ENCODE measurements around the gene LRRTM2.

Gene LRRTM2

DNA sequence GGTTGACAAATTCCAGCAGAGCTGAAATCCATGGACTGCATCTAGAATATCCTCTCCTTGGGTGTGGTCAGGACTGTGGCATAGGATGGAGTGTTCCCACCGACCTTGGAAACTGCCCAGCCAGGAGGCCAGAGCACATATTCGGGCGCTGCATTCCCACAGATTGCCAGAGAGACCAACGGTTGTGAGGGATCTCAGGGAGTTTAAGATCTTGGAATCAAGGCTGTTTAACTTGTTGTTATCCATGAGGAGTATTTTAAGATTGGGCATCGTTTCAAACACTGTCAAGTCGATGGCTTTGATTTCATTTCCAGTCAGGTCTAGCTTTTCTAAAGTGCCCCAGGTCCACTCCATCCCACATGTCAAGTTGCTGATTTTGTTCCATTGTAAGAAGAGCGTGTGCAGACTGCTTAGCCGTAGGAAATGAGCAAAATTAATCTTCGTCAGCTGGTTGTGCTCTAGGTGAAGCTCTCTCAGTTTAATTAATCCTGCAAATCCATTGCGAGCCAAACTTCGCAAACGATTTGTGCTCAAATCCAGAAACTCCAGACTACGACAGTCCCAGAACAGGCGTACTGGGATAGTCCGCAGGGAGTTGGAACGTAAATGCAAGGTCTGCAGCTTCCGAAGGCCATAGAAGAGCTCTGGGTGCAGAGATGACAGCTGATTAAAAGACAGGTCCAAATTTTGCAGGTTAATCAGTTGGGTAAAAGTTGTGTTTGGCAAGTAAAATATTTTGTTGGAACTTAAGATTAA, 1.5 kb downstream of the LRRTM2 start:
- DNase-seq (ENCODE audit: low read depth) = no peak
- H3K4me3 ChIP-seq (ENCODE audit: low read length) = no peak overlapping the region
- TF ChIP-seq, protein P1, sequence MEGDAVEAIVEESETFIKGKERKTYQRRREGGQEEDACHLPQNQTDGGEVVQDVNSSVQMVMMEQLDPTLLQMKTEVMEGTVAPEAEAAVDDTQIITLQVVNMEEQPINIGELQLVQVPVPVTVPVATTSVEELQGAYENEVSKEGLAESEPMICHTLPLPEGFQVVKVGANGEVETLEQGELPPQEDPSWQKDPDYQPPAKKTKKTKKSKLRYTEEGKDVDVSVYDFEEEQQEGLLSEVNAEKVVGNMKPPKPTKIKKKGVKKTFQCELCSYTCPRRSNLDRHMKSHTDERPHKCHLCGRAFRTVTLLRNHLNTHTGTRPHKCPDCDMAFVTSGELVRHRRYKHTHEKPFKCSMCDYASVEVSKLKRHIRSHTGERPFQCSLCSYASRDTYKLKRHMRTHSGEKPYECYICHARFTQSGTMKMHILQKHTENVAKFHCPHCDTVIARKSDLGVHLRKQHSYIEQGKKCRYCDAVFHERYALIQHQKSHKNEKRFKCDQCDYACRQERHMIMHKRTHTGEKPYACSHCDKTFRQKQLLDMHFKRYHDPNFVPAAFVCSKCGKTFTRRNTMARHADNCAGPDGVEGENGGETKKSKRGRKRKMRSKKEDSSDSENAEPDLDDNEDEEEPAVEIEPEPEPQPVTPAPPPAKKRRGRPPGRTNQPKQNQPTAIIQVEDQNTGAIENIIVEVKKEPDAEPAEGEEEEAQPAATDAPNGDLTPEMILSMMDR (conservative IDR thresholded peaks at IDR 0.05; ENCODE audit: low read length) = no peak

GRCh38 chr5:138872841-138873465, 2.2 kb downstream of the LRRTM2 start:
- no peak for DNase-seq (ENCODE audit: low read depth)
- no peak overlapping the region for H3K4me3 ChIP-seq (ENCODE audit: low read length)
- TF ChIP-seq, protein P1 (conservative IDR thresholded peaks at IDR 0.05; ENCODE audit: low read length) = no peak

- no peak for DNase-seq (ENCODE audit: low read depth)
- TF ChIP-seq, protein P1 (conservative IDR thresholded peaks at IDR 0.05; ENCODE audit: low read length) = no peak
Observed at GRCh38 chr5:138870611-138871010, 4.5 kb downstream of the LRRTM2 start.

DNA sequence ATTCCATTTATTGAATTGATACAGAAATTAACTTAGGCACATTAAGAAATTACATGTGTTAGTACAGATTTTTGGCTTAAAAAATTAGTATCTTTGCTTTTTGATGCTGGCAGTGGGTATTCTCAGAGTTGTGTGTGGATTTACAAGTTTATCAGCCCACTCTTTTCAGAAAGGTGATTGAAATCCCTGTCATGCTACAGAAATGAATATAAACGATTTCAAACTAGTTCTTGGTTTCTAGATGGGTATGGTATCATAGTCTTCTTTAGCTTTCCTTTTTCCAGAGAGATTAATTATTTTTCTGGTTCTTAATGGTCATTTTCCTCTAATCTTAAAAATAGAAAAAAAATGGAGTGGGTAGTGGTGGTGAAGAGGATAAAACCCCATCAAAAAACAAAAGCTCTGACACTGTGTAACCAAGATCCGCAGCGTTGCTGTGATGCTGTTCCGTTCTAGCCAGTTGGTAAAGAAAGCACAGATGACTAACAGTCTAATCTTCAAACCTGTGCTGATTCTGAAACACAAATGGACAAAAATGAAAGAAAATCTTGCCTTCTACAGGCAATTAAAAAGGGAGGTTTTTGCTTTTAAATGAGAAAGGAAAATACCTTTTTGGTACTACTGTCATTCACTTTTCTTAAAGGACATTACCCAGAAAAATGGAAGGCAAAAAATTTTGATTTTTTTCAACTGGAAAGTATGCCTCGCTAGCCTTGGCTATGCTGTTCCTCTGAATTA, 5.2 kb downstream of the LRRTM2 start:
- DNase-seq (ENCODE audit: low read depth) = no peak
- TF ChIP-seq, protein P1 (conservative IDR thresholded peaks at IDR 0.05; ENCODE audit: low read length) = no peak
- H3K4me3 ChIP-seq (ENCODE audit: low read length) = no peak overlapping the region

More at GRCh38 chr5:138870611-138871010, 4.5 kb downstream of the LRRTM2 start:
- no peak overlapping the region for H3K4me3 ChIP-seq (ENCODE audit: low read length)

DNA sequence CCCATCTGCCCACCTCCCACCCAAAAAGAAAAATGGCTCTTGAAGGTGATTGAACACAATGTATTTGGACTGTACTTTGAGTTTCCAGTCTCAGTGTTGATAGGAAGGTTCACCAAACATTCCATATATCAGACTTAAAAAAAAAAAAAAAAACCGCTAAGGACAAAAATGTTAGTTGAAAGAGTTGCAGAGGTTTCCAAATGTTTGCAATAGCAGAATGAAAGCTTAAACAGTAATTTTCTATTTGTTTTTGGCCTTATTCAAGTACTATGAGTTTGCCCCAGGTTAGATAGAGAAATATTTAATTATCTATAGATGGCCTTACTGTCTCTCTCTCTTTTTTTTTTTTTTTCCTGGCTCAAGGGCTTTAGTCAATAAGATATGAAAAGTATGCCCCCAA, 6.1 kb downstream of the LRRTM2 start:
- DNase-seq (ENCODE audit: low read depth) = no peak
- no peak overlapping the region for H3K4me3 ChIP-seq (ENCODE audit: low read length)
- TF ChIP-seq, protein P1 (conservative IDR thresholded peaks at IDR 0.05; ENCODE audit: low read length) = no peak

DNA sequence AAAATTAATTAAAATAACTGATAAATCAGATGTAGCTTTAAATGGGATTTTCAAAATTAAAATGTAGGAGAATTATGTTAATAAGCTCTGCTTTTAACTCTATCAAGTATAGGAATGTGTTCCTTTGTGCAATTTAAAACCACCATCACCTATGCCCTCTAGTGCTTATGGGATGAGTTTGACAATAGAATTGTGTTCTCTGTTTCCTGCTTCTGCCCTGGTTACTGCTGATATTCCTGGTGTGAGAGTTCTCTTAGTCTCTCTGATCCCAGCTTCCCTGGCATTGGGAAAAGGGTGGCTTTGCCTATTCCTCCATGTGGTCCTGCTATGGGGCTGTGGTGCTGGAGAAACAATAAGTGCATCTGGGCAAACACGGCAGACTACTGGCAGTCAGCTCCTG, 8.1 kb downstream of the LRRTM2 start:
- TF ChIP-seq, protein P1 (conservative IDR thresholded peaks at IDR 0.05; ENCODE audit: low read length) = no peak
- no peak for DNase-seq (ENCODE audit: low read depth)
- H3K4me3 ChIP-seq (ENCODE audit: low read length) = no peak overlapping the region

All from AG10803 (cell line).